ENCODE results near the gene OR1S2.
"Not testable (repeated sequence)": the region's sequence is repeated elsewhere in the genome, so short reads cannot be mapped to it uniquely, and the experiment has no call there.

The OR1S2 gene, protein sequence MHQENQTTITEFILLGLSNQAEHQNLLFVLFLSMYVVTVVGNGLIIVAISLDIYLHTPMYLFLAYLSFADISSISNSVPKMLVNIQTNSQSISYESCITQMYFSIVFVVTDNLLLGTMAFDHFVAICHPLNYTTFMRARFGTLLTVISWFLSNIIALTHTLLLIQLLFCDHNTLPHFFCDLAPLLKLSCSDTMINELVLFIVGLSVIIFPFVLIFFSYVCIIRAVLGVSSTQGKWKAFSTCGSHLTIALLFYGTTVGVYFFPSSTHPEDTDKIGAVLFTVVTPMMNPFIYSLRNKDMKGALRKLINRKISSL

GRCh38 chr11:58204042-58204441 lies at the start of gene OR1S2:
TSS of gene OR1S2 (minus strand) at chr11:58204142. CDS start at chr11:58204142, 0 bp downstream.
- no peak for DNase-seq (ENCODE audit: low read depth)

DNA sequence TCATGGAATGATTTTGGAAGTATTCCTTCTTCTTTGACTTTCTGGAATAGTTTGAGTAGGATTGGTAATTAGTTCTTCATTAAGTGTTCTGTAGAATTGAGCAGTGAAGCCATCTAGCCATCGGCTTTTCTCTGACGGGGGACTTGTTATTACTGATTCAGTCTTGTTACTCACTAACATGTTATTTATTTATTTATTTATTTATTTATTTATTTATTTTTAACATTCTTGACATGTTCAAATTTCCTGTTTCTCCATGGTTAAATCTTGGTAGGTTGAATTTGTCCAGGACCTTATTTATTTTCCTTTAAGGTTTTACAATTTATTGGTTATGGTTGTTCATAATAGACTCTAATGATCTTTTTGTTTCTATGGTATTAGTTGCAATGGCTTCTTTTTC lies 40.0 kb upstream of the OR1S2 start:
- no peak for DNase-seq (ENCODE audit: low read depth)

GRCh38 chr11:58227956-58228615 lies 24.1 kb upstream of the OR1S2 start:
- DNase-seq (ENCODE audit: low read depth) = no peak

GRCh38 chr11:58222721-58223120 lies 18.8 kb upstream of the OR1S2 start:
- DNase-seq (ENCODE audit: low read depth) = no peak

- no peak for DNase-seq (ENCODE audit: low read depth)
Measured at GRCh38 chr11:58216476-58216875, 12.5 kb upstream of the OR1S2 start.

DNA sequence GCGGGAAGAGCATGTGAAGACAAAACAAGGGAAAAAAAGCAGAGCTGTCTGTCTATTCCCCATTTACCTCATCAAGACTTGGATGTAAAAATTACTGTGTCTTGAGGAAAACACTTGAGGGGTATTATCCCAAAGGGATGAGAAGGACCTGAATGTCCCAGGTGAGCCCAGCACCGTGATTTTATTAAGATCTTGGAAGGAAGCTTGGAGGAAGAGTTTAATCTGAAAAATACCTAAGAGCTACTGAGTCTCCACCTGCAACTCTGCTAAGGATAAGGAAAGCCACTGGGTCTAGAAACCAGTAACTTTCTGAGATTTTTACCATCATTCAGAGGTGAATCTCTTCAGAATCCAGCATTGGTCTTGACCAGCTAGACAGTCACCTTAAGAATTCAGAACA lies 8.5 kb upstream of the OR1S2 start, which contains the start of gene OR1S1:
Gene OR1S1 (plus strand): TSS at position 301 of the 400 bp plus-strand sequence.
- DNase-seq (ENCODE audit: low read depth) = not testable (repeated sequence)

DNA sequence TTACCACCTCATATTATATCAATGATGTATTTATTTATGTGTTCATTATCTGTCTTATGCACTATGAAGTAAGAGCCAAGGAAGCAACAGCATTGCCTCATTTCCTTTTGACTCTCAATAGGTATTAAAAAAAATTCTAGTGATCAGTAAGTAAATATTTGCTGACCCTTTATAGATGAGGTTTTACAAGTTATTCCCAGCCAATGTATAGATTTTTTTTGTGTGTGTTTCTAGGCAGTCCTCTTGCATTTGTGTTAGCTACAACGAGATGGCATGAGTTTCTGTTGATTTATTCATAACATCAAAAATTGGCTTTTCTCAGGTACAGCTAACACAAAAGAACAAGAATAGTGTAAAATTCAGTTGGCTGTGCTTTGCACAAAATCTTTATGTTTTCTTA lies 4.7 kb downstream of the OR1S2 start:
- no peak for DNase-seq (ENCODE audit: low read depth)

GRCh38 chr11:58195939-58196338 lies 8.0 kb downstream of the OR1S2 start:
- no peak for DNase-seq (ENCODE audit: low read depth)

- no peak for DNase-seq (ENCODE audit: low read depth)
Measured at GRCh38 chr11:58193391-58193790, 10.6 kb downstream of the OR1S2 start.

DNA sequence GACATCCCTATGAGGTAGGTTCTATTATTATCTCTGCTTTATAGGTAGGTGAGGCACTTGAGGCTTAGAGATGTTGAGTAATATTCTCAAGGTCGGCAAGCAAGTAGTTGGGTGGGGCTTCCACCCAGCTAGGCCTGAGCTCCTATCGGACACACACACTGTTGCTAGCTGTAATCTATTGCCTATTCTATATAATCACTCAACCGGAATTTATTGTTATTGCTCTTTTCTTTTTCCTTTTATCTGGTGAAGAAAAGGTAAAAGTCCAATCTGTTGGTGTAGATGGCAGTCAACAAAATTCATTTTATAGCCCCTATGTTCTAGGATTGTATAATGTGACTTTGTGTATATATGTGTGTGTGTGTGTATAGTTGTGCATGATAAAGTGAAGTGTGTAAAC lies 11.7 kb downstream of the OR1S2 start:
- no peak for DNase-seq (ENCODE audit: low read depth)

GRCh38 chr11:58188770-58189169 lies 15.2 kb downstream of the OR1S2 start, which contains the start of gene OR9Q2:
TSS of gene OR9Q2 (plus strand) at chr11:58189070. CDS start at chr11:58190491, 1,421 bp downstream.
- no peak for DNase-seq (ENCODE audit: low read depth)

DNA sequence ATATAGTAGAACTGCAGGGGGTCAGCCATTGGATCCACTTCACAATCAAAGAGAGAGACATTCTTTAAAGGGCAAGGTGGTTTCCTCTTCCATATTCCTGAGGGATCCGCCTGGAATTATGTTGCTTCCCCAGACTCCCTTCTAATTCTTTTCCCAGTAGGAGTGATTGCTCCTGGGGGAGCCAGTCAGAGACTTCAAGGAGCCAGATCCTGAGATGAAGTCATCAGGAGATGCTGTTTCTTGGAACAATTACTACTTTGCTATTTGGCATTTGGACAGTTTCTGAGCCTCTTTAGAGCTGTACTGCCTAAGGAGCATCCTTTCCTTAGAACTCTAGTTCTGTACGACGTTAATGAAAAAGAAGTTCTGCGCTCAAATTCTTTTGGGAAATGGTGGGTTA lies 17.0 kb downstream of the OR1S2 start:
- DNase-seq (ENCODE audit: low read depth) = no peak

DNA sequence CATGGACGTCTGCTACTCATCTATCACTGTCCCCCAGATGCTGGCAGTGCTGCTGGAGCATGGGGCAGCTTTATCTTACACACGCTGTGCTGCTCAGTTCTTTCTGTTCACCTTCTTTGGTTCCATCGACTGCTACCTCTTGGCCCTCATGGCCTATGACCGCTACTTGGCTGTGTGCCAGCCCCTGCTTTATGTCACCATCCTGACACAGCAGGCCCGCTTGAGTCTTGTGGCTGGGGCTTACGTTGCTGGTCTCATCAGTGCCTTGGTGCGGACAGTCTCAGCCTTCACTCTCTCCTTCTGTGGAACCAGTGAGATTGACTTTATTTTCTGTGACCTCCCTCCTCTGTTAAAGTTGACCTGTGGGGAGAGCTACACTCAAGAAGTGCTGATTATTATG lies 24.3 kb downstream of the OR1S2 start:
- no peak for DNase-seq (ENCODE audit: low read depth)

DNA sequence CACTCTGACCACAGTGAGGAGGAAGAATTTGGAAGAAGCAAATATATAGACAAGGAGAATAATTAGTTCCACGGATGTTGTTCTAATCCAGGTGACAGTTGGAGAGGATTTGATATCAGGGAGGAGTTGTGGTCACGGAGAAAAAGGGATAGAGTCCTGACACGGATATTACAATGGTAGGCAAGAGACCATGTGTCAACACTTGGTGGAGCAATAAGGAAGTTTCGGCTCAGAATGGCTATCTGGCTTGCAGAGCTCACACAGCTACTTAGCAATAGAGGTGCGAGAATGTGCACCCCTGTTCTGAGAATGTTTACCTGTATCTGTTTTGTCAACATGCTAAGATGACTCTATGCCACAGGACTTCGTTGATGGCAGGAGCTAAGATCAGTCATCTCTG lies 25.5 kb downstream of the OR1S2 start:
- no peak for DNase-seq (ENCODE audit: low read depth)

GRCh38 chr11:58177409-58178054 lies 26.4 kb downstream of the OR1S2 start:
- no peak for DNase-seq (ENCODE audit: low read depth)

DNA sequence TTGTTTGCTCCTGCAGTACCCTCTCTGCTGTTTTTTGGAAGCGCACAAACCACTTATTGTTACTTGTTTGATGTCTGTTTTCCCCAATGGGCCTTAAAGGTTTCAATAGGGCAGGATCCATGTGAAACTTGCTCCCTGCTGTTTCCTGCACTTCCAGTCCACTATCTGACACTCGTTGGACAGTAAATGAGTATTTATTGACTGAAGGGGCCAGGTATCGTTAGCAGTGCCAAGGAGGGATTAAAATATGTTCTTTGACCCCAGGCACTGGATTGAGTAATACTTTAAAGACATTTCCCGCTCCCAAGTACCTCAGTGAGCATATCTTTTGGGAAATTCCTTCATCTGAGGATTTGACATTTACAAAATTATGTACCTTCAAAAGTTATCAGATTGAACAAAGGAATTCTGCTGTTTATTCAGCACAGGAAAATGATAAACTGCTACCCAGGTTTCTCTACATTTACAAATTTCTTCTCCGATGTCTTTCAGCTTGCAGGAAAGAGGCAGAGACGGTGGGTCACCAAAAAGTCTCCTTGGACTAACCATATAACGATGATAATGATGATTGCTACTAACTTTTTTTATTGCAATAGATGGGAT lies 38.3 kb downstream of the OR1S2 start:
- DNase-seq (ENCODE audit: low read depth) = no peak

DNA sequence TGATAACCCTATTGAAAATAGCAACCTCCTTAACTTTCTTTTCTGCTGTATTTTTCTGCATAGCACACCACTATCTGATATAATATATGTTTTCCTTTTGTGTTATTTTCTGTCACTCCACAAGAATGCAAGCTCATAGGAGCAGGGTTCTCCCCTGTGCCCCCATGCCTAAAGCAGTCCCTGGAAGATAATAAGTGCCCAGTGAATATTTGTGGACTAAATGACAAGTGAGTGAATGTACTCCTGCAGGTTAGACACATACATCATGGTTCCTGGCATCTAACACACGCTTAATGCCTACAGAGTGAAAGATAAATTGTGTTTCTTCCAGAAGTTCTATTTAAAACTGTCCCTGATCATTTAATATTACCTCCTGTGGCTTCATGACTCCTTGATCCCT lies 39.0 kb downstream of the OR1S2 start:
- DNase-seq (ENCODE audit: low read depth) = no peak

- DNase-seq (ENCODE audit: low read depth) = no peak
Measured at GRCh38 chr11:58164389-58164788, 39.6 kb downstream of the OR1S2 start.

Data from GM04503 (cell line).